ENCODE data around the gene SFMBT2.

SFMBT2 gene

GRCh38 chr10:7275761-7276440, 134.9 kb downstream of the SFMBT2 start:
- no peaks in the 10 kb centered on the region; the same call in none of the 2 replicates for H3K36me3 ChIP-seq (ENCODE audit: control insufficient read depth, insufficient read depth, low read length)
- H3K4me3 ChIP-seq (replicated peaks; ENCODE audit: low read depth, low read length): no peak overlapping the region
- no peak for TF ChIP-seq CTCF (IDR thresholded peaks at IDR 0.05; ENCODE audit: insufficient read depth, low read length, poor library complexity, severe bottlenecking)
- no peak for DNase-seq (ENCODE audit: extremely low read depth, insufficient read length)
- H3K27me3 ChIP-seq (replicated peaks; ENCODE audit: control insufficient read depth, insufficient read depth, low read length): no peaks in the 10 kb centered on the region

- no peak for TF ChIP-seq CTCF (IDR thresholded peaks at IDR 0.05; ENCODE audit: insufficient read depth, low read length, poor library complexity, severe bottlenecking)
- Histone ChIP-seq H3K4me3 (replicated peaks; ENCODE audit: low read depth, low read length) (no peak overlapping the region), H3K36me3 (ENCODE audit: control insufficient read depth, insufficient read depth, low read length) (no peaks in the 10 kb centered on the region; the same call in none of the 2 replicates), H3K27me3 (replicated peaks; ENCODE audit: control insufficient read depth, insufficient read depth, low read length) (no peaks in the 10 kb centered on the region)
- no peak for DNase-seq (ENCODE audit: extremely low read depth, insufficient read length)
These were observed 136.5 kb downstream of the SFMBT2 start for GRCh38 chr10:7274293-7274692.

- no peaks in the 10 kb centered on the region; the same call in none of the 2 replicates for H3K36me3 ChIP-seq (ENCODE audit: control insufficient read depth, insufficient read depth, low read length)
- DNase-seq (ENCODE audit: extremely low read depth, insufficient read length): no peak
- H3K27me3 ChIP-seq (replicated peaks; ENCODE audit: control insufficient read depth, insufficient read depth, low read length): no peaks in the 10 kb centered on the region
- no peak for TF ChIP-seq CTCF (IDR thresholded peaks at IDR 0.05; ENCODE audit: insufficient read depth, low read length, poor library complexity, severe bottlenecking)
- H3K4me3 ChIP-seq (replicated peaks; ENCODE audit: low read depth, low read length): no peak overlapping the region
These were observed 138.8 kb downstream of the SFMBT2 start for GRCh38 chr10:7272008-7272407.

- Histone ChIP-seq H3K4me3 (replicated peaks; ENCODE audit: low read depth, low read length) (no peak overlapping the region), H3K36me3 (ENCODE audit: control insufficient read depth, insufficient read depth, low read length) (no peaks in the 10 kb centered on the region; the same call in 1 of the 2 replicates), H3K27me3 (replicated peaks; ENCODE audit: control insufficient read depth, insufficient read depth, low read length) (no peaks in the 10 kb centered on the region)
- no peak for DNase-seq (ENCODE audit: extremely low read depth, insufficient read length)
- TF ChIP-seq CTCF (IDR thresholded peaks at IDR 0.05; ENCODE audit: insufficient read depth, low read length, poor library complexity, severe bottlenecking): no peak
These were observed 140.8 kb downstream of the SFMBT2 start for GRCh38 chr10:7269988-7270387.

- no peak for DNase-seq (ENCODE audit: extremely low read depth, insufficient read length)
- no peaks in the 10 kb centered on the region for H3K36me3 ChIP-seq (ENCODE audit: control insufficient read depth, insufficient read depth, low read length)
- no peak overlapping the region for H3K4me3 ChIP-seq (replicated peaks; ENCODE audit: low read depth, low read length)
- H3K27me3 ChIP-seq (replicated peaks; ENCODE audit: control insufficient read depth, insufficient read depth, low read length): no peaks in the 10 kb centered on the region
- TF ChIP-seq CTCF (IDR thresholded peaks at IDR 0.05; ENCODE audit: insufficient read depth, low read length, poor library complexity, severe bottlenecking): peak; percentile 5
These were observed 143.7 kb downstream of the SFMBT2 start for GRCh38 chr10:7267142-7267541.

All from GM06990 (cell line).